Measurements from ENCODE around the gene FBXL3. TPM values are rescaled to one million over a fixed set of nuclear protein-coding genes. Genes with fewer than 3 reads are reported as not detected.
"Not testable (repeated sequence)": the region's sequence is repeated elsewhere in the genome, so short reads cannot be mapped to it uniquely, and the experiment has no call there.

Gene FBXL3
- total and polyA plus RNA-seq, 2 of the 13 experiments (the other 11 are each of a cell fraction or from before 2014, with no cell fraction given): 11.5 to 18.5 TPM

DNA sequence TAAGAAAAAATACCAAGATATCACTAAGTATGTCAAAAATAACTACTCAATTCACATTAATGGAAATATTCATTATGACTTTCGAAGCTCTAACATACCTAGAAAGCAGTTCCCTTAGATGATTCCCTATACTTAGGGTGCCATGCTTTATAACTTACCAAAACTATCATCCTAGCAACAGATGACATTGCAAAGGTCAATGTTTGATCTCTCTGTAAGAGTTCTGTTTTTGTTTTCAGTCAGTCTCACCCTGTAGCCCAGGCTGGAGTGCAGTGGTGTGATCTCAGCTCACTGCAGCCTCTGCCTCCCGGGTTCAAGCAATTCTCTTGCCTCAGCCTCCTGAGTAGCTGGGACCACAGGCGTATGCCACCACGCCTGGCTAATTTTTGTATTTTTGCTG, 18.6 kb downstream of the FBXL3 start:
- H3K27ac ChIP-seq (ENCODE audit: extremely low read length, insufficient read depth, low read length); H3K4me3 ChIP-seq (replicated peaks in 1 of 3; ENCODE audit: insufficient read depth in 1 of 3, low read depth in 2 of 3, low read length in 3 of 3); DNase-seq (ENCODE audit: low spot score); H4K20me1 ChIP-seq (ENCODE audit: insufficient read depth, low read length); FAIRE-seq; H2AFZ ChIP-seq (ENCODE audit: low read length); BruUV-seq (replicated peaks); CTCF ChIA-PET (ENCODE audit: low intra/inter-chr PET ratio, low total read pairs); H3K79me2 ChIP-seq (ENCODE audit: insufficient read depth, low read length); in situ Hi-C loops (cut with HindIII; ENCODE audit: extremely low pct_ligation_motif_present, low pct_unique_long_range_greater_than_20kb); intact Hi-C loops (cut with micrococcal nuclease; ENCODE audit: unreplicated experiment); POLR2A ChIA-PET; H3K4me2 ChIP-seq (ENCODE audit: low read depth, low read length); H3K9me3 ChIP-seq (ENCODE audit: low read length); H3K9ac ChIP-seq (ENCODE audit: insufficient read depth, low read depth, low read length); H3K4me1 ChIP-seq (ENCODE audit: insufficient read depth, low read length); H3K27me3 ChIP-seq (ENCODE audit: control insufficient read depth in 1 of 2, insufficient read depth in 2 of 2, low read length in 2 of 2): not testable (repeated sequence)
- peak; percentile 94 for TF ChIP-seq RFX5 (IDR thresholded peaks at IDR 0.05; ENCODE audit: low read depth, low read length)
- WGBS (ENCODE audit: low lambda C conversion rate): 96% methylated on average over 2 of the region's 4 CpGs
- H3K36me3 ChIP-seq (replicated peaks in 1 of 2; ENCODE audit: control insufficient read depth in 1 of 2, insufficient read depth in 2 of 2, low read length in 2 of 2): peaks cover 12 to 54% of the 10 kb centered on the region in 2 experiments
- peak; percentile 34; the same call in 1 of the 3 replicates for ATAC-seq

DNA sequence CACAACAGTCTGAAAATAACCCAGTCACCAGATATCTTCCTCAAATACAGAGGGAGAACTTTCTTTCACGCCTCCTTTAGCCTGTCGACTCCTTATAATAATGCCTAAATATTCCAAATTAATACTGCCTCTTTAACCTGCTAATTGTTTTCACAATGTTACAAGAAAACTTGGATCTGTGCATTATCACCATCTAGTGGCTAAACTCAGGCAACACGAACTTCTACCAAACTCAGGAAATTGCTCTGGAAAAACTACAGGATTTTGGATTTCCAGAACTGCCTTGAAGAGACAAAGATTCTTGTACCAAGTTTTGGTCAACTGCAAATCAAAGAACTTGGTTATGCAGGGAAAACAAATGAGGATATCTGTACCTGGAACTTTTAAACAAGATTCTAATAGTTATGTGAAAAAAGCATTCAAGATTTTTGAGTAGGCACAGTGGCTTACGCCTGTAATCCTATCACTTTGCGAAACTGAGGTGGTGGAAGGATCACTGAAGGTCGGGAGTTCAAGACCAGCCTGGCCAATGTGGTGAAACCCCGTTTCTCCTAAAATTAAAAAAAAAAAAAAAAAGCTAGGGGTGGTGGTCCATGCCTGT, 24.3 kb downstream of the FBXL3 start:
- FAIRE-seq (peak; percentile 49), DNase-seq (ENCODE audit: low spot score) (peak; percentile 23), ATAC-seq (peak; percentile 76)
- intact Hi-C loops (cut with micrococcal nuclease; ENCODE audit: unreplicated experiment) (loop anchor here (1.0 kb wide), 1 partner anchor 22 kb away; no protein-coding TSS in a partner anchor), in situ Hi-C loops (cut with HindIII; ENCODE audit: extremely low pct_ligation_motif_present, low pct_unique_long_range_greater_than_20kb) (no loop called here)
- no peak overlapping the region for H2AFZ ChIP-seq (ENCODE audit: low read length)
- no peak overlapping the region for H3K9ac ChIP-seq (ENCODE audit: insufficient read depth, low read depth, low read length)
- no peaks in the 10 kb centered on the region for H4K20me1 ChIP-seq (ENCODE audit: insufficient read depth, low read length)
- peaks cover 7 to 29% of the 10 kb centered on the region in 2 experiments for H3K36me3 ChIP-seq (replicated peaks in 1 of 2; ENCODE audit: control insufficient read depth in 1 of 2, insufficient read depth in 2 of 2, low read length in 2 of 2)
- H3K4me3 ChIP-seq (replicated peaks in 1 of 3; ENCODE audit: insufficient read depth in 1 of 3, low read depth in 2 of 3, low read length in 3 of 3): no peak overlapping the region
- H3K27ac ChIP-seq (ENCODE audit: extremely low read length, insufficient read depth, low read length): no peak overlapping the region
- H3K79me2 ChIP-seq (ENCODE audit: insufficient read depth, low read length): no peaks in the 10 kb centered on the region
- ChIA-PET CTCF (ENCODE audit: low intra/inter-chr PET ratio, low total read pairs) (interaction anchor here (2.0 kb wide), 1 partner anchor 22 kb away, joined by 10 read pairs; no protein-coding TSS in a partner anchor), POLR2A (interaction anchor here (1.2 kb wide), 1 partner anchor 24 kb away, joined by 3 read pairs; no protein-coding TSS in a partner anchor)
- no peaks in the 10 kb centered on the region for H3K4me1 ChIP-seq (ENCODE audit: insufficient read depth, low read length)
- no peaks in the 10 kb centered on the region for H3K9me3 ChIP-seq (ENCODE audit: low read length)
- H3K27me3 ChIP-seq (ENCODE audit: control insufficient read depth in 1 of 2, insufficient read depth in 2 of 2, low read length in 2 of 2): no peaks in the 10 kb centered on the region
- no TSS peak for BruUV-seq (replicated peaks)
- TF ChIP-seq, protein P1, sequence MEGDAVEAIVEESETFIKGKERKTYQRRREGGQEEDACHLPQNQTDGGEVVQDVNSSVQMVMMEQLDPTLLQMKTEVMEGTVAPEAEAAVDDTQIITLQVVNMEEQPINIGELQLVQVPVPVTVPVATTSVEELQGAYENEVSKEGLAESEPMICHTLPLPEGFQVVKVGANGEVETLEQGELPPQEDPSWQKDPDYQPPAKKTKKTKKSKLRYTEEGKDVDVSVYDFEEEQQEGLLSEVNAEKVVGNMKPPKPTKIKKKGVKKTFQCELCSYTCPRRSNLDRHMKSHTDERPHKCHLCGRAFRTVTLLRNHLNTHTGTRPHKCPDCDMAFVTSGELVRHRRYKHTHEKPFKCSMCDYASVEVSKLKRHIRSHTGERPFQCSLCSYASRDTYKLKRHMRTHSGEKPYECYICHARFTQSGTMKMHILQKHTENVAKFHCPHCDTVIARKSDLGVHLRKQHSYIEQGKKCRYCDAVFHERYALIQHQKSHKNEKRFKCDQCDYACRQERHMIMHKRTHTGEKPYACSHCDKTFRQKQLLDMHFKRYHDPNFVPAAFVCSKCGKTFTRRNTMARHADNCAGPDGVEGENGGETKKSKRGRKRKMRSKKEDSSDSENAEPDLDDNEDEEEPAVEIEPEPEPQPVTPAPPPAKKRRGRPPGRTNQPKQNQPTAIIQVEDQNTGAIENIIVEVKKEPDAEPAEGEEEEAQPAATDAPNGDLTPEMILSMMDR (CRISPR knock-in tag; IDR thresholded peaks at IDR 0.05): peak; percentile 62
- TF ChIP-seq ZNF383 (CRISPR knock-in tag; IDR thresholded peaks at IDR 0.05; ENCODE audit: borderline replicate concordance) (no peak), STAG1 (CRISPR knock-in tag; IDR thresholded peaks at IDR 0.05) (peak; percentile 42), CENPX (CRISPR knock-in tag; IDR thresholded peaks at IDR 0.05) (no peak), NFYB (CRISPR knock-in tag; IDR thresholded peaks at IDR 0.05) (no peak), TBX2 (CRISPR knock-in tag; IDR thresholded peaks at IDR 0.05; ENCODE audit: borderline replicate concordance) (no peak), ZNF235 (CRISPR knock-in tag; IDR thresholded peaks at IDR 0.05; ENCODE audit: borderline replicate concordance) (no peak), ZNF570 (CRISPR knock-in tag; IDR thresholded peaks at IDR 0.05; ENCODE audit: borderline replicate concordance) (no peak)
- TF ChIP-seq, protein P2, sequence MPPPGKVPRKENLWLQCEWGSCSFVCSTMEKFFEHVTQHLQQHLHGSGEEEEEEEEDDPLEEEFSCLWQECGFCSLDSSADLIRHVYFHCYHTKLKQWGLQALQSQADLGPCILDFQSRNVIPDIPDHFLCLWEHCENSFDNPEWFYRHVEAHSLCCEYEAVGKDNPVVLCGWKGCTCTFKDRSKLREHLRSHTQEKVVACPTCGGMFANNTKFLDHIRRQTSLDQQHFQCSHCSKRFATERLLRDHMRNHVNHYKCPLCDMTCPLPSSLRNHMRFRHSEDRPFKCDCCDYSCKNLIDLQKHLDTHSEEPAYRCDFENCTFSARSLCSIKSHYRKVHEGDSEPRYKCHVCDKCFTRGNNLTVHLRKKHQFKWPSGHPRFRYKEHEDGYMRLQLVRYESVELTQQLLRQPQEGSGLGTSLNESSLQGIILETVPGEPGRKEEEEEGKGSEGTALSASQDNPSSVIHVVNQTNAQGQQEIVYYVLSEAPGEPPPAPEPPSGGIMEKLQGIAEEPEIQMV (CRISPR knock-in tag; IDR thresholded peaks at IDR 0.05; ENCODE audit: low read depth): no peak
- no peak overlapping the region for H3K4me2 ChIP-seq (ENCODE audit: low read depth, low read length)
- 65% methylated on average over 7 of the region's 7 CpGs for WGBS (ENCODE audit: low lambda C conversion rate)

All from HepG2 (cell line).